Putamen (tissue), 1 donor: ENCODE measurements around the gene PALLD.

Source experiments
- DNase-seq: peaks from one replicate; pipeline ENCODE4 v3.0.0-alpha.2; 2016; ENCODE audit warnings: low spot score

The PALLD gene

DNA sequence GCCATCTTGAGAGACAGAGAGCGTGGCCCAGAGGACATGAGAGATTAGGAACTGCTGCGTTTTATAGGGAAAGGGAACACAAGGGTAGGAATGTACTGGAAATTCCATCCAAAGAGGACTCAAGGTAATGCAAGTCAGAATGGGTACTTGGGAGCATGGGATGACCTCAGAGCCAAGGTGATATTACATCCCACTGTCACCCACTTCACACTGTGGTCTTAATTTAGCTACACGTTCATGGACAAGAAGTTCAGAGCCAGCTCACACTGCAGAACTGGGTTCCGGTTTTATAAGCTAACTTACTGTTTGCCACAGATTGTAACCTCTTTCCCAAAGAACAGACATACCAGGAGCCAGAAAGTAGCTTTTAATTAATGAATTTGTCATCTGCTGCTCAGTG, 268.5 kb downstream of the PALLD start:
- no peak for DNase-seq

DNA sequence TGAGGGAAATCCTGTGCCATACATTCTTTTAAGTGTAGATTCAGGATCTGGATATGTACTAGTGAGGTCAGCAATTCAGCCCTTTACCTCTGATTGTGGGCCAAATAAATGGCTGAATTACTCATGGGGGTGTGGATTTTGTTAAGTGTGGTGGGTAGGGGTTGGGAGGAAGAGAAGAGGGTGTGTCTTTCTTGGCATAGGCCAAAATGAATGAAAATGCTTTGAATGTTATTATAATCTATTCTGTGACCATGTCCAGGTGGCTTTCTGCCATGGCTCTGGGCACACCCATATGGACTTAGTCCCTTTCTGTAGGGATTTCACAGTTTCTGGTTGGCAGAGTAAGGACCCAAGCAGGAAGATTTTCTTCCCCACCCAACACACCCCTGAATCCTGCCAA, 268.9 kb downstream of the PALLD start:
- DNase-seq: no peak

DNA sequence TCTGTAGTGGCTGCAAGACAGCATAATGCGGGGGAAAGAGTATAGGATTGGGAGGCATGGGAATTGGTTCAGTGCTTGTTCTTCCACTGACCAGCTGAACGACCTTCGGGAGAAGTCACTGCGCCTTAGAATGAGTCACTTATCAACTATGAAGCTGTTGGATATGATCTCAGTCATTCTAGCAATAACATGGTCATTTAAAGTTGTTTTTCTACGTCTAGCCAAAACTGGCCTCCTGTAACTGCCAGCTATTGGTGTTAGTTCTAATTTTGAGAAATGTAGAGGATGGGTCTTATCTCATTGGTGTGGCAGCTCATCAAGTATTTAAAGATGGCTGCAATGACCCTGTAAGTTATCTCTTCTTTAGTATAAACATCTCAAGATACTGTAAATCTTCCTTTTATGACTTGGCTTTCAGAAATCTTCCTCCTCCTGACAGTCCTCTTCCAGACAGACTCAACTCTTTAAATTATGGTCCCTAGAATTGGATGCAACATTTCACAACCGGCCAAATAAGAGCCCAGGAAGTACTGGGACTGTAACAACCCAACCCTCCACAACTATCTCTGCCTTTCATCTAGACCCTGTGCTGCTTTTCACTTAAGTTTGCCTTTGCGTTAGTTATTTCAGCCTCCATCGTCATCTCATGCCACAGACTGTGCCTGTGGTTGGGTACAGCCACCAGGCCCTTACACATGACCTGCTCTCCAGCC, 269.9 kb downstream of the PALLD start:
- no peak for DNase-seq

DNA sequence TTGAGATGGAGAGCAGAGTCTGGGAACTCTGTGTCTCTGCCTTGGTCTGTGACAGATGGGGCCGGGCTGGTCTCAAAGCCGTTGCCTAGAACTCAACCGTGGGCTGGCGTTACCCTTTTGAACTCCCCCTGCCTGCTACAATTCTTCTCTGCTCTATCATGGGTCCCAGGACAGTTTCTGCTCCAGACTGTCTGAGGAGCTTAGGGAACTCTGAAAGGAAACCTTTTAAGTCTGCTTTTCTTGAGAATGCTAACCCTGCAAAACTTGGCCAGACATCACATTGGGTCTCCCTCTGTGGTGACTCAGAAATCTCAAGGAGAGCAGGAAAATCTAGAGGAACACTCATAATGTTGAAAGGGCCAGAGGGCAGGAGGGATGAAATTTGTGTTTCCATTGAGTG, 272.6 kb downstream of the PALLD start:
- DNase-seq: no peak

GRCh38 chr4:168769837-168770236, 273.0 kb downstream of the PALLD start:
- no peak for DNase-seq

DNA sequence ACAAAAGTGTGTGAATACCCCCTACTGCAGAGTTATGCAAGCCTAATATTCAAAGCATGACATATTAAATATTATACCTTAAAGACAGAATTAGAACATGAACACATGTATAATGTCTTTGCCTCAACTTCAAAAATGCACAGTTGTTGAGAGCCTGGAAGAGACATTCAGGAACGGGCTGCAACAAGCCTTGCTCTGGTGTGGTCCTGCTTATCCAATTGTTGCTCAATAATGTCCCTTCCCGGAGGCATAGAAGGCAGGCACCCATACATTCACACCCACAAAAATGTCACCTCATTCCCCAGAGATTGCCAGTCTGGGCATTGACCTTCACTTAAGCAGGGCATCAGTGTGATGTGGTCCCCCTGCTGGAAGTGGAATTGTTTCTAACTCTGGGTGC, 274.4 kb downstream of the PALLD start:
- no peak for DNase-seq

- DNase-seq: no peak
These were observed 276.7 kb downstream of the PALLD start for GRCh38 chr4:168773388-168774195.

DNA sequence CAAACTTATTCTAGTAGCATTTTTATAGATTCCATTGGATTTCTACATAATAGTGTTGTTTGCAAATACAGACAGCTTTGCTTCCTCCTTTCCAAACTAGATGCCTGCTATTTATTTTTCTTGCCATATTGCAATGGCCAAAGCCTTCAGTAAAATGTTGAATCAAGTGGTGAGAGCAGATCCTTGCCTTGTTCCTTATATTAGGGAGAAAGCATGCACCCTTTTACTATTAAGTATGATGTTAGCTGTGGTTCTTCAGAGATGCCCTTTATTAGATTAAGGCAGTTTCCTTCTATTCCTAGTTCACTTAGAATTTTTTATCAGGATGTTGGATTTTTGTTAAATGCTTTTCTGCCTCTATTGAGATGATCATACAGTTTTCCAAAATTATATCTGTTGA, 279.5 kb downstream of the PALLD start:
- no peak for DNase-seq

GRCh38 chr4:168777277-168777965, 280.6 kb downstream of the PALLD start:
- DNase-seq: no peak

- DNase-seq: no peak
These were observed 284.5 kb downstream of the PALLD start for GRCh38 chr4:168781341-168781740.

DNA sequence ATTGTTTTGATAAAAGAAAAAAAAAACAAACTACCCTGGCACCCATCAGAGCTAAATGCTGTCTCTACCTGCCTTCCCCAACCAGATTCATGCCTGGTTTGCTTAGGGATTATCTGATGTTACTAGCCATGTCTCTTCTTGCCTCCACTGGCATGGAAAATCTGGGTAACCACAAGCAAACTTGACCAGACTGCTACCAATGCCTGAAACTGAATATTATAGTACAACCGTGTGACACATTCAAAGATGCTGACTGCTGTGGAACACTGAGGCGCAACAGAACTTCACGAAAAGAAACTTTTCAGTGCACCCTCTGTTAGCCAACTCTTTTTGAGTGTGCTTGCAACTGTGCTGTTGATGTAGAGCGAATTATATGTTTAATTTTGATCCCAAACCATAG, 285.1 kb downstream of the PALLD start:
- DNase-seq: no peak

DNA sequence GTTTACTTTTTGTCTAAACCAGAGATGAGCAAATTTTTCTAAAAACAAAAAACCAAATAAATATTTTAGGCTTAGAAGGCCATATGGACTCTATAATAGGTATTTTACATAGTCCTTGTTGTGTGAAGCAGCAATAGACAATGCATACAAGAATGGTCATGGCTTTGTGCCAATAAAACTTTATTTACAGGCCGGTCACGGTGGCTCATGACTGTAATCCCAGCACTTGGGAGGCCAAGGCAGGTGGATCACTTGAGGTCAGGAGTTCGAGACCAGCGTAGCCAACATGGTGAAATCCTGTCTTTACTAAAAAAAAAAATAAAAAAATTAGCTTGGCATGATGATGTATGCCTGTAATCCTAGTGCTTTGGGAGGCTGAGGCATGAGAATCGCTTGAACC, 285.6 kb downstream of the PALLD start:
- DNase-seq: no peak

GRCh38 chr4:168784786-168785461, 288.1 kb downstream of the PALLD start:
- DNase-seq: no peak

DNA sequence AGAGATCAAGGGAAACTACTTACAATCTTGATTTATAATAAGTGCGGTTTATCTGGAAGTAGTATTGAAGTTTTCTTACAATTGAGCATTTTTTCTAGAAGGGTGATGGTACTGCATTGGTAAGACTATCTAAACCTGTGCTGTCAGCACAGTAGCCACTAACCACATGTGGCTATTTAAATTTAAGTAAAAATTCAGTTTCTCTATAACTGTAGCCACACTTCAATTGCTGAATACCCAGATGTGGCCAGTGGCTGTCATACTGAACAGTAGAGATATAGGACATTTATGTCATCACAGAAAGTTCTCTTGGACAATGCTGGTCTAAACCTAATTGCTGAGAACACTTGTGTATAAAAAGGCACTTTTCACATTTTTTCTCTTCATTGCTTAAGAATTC, 290.5 kb downstream of the PALLD start:
- no peak for DNase-seq

DNA sequence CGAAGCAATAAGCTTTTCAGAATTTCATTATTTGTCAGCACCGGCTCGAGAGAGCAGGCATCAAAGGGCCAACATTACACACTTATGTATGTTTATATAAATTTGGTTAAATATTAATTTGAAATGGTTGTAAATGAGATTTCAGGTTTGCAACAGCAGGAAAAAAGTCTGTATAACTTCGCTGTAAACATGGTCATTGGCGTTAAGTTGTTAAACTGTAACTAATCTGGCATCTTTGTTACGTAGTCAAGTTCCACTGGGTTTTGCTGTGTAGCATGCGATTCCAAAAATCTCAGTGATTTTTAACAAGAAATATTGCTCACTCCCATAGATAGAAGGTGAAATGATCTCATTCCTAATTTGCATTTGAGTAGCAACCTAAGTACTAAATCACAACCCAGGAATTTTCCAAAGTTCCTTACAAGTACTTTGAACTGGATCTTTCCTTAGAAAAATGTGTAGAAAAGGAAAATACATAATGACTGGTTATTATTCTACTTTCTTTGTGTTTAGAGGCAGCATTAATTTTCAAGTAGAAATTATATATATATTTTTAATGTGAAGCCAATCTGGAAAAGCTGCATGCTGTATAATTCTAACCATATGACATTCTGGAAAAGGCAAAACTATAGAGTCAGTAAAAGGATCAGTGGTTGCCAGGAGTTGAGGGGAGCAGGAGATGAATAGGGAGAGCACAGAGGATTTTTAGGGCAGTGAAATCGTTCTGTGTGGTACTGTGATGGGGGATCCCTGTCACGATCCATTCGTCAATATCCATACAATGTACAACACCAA, 291.1 kb downstream of the PALLD start:
- DNase-seq: no peak

DNA sequence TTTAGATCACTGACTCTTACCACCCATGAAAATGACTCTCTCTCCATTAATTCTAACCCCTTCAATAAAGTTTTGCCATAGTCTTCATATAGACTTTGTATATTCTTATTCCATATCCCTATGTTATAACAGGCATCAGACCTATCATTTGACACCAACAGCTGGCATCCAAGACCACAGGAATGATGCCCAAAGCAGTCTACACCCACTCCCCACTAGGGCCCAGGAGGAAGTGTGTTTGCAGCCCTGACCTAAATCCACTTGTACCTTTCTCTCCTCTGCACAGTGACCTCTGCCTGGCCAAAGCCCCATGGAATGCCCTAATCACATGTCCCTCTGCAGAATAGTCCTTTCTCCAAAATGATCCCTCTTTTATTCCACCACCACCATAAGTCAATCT, 294.0 kb downstream of the PALLD start:
- DNase-seq: no peak

- DNase-seq: no peak
These were observed 294.5 kb downstream of the PALLD start for GRCh38 chr4:168791376-168791775.

DNA sequence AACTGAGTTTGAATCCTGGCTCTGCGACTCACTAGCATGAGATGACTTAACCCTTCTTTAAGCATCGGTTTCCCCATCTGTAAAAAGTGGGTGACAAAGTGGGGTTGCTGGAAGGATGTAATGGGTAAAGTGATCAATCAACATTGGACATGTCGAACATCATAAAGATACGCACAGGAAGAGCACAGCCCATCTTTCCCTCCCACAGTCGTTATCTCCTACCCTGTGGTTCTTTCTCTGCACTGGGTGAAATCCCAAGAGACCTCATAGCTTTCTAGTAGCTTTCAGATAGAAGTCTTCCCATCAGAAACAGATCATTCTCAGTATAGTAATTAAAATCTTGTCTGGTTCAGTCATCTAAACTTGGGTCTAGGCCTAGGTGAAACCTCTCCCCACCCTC, 296.7 kb downstream of the PALLD start:
- DNase-seq: no peak

DNA sequence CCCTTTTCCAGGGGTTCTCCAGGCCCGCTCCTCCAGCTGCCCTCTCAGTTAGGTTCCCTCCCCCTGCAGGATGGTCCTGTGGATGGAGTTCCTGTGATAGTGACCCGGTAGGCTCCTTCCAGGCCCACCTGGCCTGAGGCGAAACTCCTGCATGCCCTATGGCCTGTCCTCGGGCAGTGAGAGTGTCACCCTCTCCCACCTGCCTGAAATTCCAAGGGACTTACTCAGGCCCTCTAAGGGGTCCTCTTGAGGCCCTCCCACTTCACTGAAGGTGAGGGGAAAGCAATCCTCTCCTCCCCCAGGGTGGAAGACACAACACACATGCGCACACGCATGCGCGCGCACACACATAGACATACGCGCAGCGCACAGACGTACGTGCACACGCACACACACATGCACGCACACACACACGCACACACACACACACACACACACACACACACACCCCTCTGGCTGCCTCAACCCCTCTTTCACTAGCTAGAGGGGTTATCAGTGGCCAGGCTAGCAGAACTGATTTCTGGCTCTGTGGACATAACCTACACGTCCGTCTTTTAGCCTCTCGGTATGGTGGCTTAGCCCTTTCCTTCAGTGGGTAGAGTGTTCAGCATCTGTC, 297.3 kb downstream of the PALLD start:
- DNase-seq: no peak

DNA sequence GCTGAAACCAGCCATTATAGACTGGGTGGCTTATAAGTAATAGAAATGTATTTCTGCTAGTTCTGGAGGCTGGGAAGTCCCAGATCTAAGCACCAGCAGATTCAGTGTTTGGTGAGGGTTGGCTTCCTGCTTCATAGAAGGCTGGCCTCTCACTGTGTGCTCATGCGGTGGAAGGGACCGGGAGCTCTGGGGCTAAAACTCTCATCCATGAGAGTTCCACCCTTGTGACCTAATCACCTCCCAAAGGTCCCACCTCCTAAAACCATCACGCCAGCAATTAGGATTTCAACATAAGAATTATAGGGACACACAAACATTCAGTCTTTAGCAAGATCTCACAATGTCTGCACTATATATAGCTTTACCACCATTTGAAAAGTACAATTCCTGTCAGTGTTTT, 298.0 kb downstream of the PALLD start:
- DNase-seq: no peak

DNA sequence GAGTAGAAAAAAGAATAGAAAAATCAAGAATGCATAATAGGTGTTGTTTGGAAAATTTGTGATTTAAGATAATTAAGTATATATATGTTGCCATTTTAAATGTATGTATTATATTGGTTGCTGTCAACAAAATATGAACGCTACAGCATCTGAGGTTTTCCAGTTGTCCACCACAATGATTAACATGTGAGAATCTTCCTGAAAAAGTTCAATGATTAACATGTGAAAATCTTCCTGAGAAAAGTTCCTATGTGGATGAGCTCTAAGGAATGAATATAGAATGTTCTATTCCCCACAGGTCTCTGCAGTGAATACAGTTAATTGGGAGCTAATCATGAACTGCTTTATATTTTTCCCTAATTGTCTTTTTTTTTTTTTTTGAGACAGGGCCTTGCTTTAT, 298.5 kb downstream of the PALLD start:
- DNase-seq: no peak
